Mesenchymal stem cell (in vitro differentiated cells and primary cell): ENCODE data around the gene FBRSL1.
A peak's percentile ranks its signal among the peaks of the same experiment; 100 is the strongest.

Experiments
- DNase-seq: peaks from one replicate; pipeline ENCODE4 v3.0.0-alpha.2; 2013
- H2AFZ ChIP-seq: one replicate; pipeline ENCODE4 v1.6.1; 2013; ENCODE audit warnings: low read depth, mild to moderate bottlenecking, control low read depth, inconsistent platforms, low read length, moderate library complexity
- H2AK5ac ChIP-seq: 2 replicates; pipeline ENCODE4 v1.6.1; 2013; ENCODE audit warnings: low read length, moderate library complexity, mild to moderate bottlenecking, inconsistent platforms; ENCODE audit not compliant: severe bottlenecking
- H2BK120ac ChIP-seq: one replicate; pipeline ENCODE4 v1.6.1; 2013; ENCODE audit warnings: low read depth, mild to moderate bottlenecking, inconsistent platforms, low read length, moderate library complexity
- H2BK12ac ChIP-seq, 2 experiments: one replicate each; pipeline ENCODE4 v1.6.1; 2013; ENCODE audit warnings: inconsistent platforms in 2 of 2, low read length in 2 of 2, mild to moderate bottlenecking in 2 of 2, moderate library complexity in 2 of 2, control low read depth in 1 of 2
- H2BK15ac ChIP-seq: one replicate; pipeline ENCODE4 v1.6.1; 2013; ENCODE audit warnings: mild to moderate bottlenecking, low read depth, inconsistent platforms; ENCODE audit not compliant: poor library complexity, severe bottlenecking
- H2BK5ac ChIP-seq: 2 replicates; pipeline ENCODE4 v1.6.1; 2013; ENCODE audit warnings: low read depth, mild to moderate bottlenecking, low read length, control low read depth, inconsistent platforms; ENCODE audit not compliant: poor library complexity, severe bottlenecking
- H3K14ac ChIP-seq, 2 experiments: one replicate each; pipeline ENCODE4 v1.6.1; 2013; ENCODE audit warnings: inconsistent platforms in 2 of 2, low read length in 2 of 2, control low read depth in 1 of 2, mild to moderate bottlenecking in 1 of 2, moderate library complexity in 1 of 2
- H3K18ac ChIP-seq, 2 experiments: one replicate each; pipeline ENCODE4 v1.6.1; 2013; ENCODE audit warnings: inconsistent platforms in 2 of 2, low read length in 2 of 2, control low read depth in 1 of 2, low read depth in 1 of 2, mild to moderate bottlenecking in 1 of 2
- H3K23ac ChIP-seq, 2 experiments: one replicate each; pipeline ENCODE4 v1.6.1; 2013; ENCODE audit warnings: inconsistent platforms in 2 of 2, low read length in 2 of 2, mild to moderate bottlenecking in 2 of 2, moderate library complexity in 2 of 2, control low read depth in 1 of 2
- H3K27ac ChIP-seq: 2 replicates; pipeline ENCODE4 v1.5.1; 2013; ENCODE audit warnings: mild to moderate bottlenecking, moderate library complexity, low read length, control low read depth, inconsistent platforms; ENCODE audit not compliant: poor library complexity, severe bottlenecking
- H3K27me3 ChIP-seq, 2 experiments: 2 replicates each; pipeline versions ENCODE4 v1.6.1 to v1.7.0; 2013; ENCODE audit warnings: low read length in 2 of 2, mild to moderate bottlenecking in 2 of 2, moderate library complexity in 2 of 2, control low read depth in 1 of 2, inconsistent platforms in 1 of 2; ENCODE audit not compliant: control insufficient read depth in 1 of 2, insufficient read depth in 1 of 2
- H3K36me3 ChIP-seq, 2 experiments: 2 replicates each; pipeline versions ENCODE4 v1.6.1 to v1.7.0; 2013; ENCODE audit warnings: low read length in 2 of 2, control low read depth in 1 of 2, inconsistent platforms in 1 of 2, low read depth in 1 of 2, mild to moderate bottlenecking in 1 of 2; ENCODE audit not compliant: insufficient read depth in 2 of 2, control insufficient read depth in 1 of 2
- H3K4ac ChIP-seq, 2 experiments: one replicate each; pipeline ENCODE4 v1.6.1; 2013; ENCODE audit warnings: inconsistent platforms in 2 of 2, low read length in 2 of 2, mild to moderate bottlenecking in 2 of 2, moderate library complexity in 2 of 2, control low read depth in 1 of 2, low read depth in 1 of 2
- H3K4me1 ChIP-seq: 2 replicates; pipeline ENCODE4 v1.6.1; 2013; ENCODE audit warnings: low read depth, low read length, control low read depth; ENCODE audit not compliant: control insufficient read depth, insufficient read depth
- H3K4me2 ChIP-seq: 2 replicates; pipeline ENCODE4 v1.6.1; 2013; ENCODE audit warnings: low read length, mild to moderate bottlenecking, inconsistent platforms; ENCODE audit not compliant: poor library complexity, severe bottlenecking
- H3K4me3 ChIP-seq, 2 experiments: 2 replicates each; pipeline versions ENCODE4 v1.5.1 to v1.7.0; 2013; ENCODE audit warnings: low read length in 2 of 2, mild to moderate bottlenecking in 2 of 2, control low read depth in 1 of 2, low read depth in 1 of 2; ENCODE audit not compliant: insufficient read depth in 1 of 2
- H3K79me1 ChIP-seq: replicated peaks from 2 replicates; pipeline ENCODE4 v1.6.1; 2013; ENCODE audit warnings: mild to moderate bottlenecking, control low read depth, low read length, inconsistent platforms; ENCODE audit not compliant: poor library complexity, severe bottlenecking
- H3K9ac ChIP-seq: 2 replicates; pipeline ENCODE4 v1.7.0; 2013; ENCODE audit warnings: mild to moderate bottlenecking, low read length, moderate library complexity
- H3K9me3 ChIP-seq: 2 replicates; pipeline ENCODE4 v1.7.0; 2013; ENCODE audit warnings: mild to moderate bottlenecking, low read length; ENCODE audit not compliant: control insufficient read depth
- H4K8ac ChIP-seq: one replicate; pipeline ENCODE4 v1.6.1; 2013; ENCODE audit warnings: inconsistent platforms, mild to moderate bottlenecking, low read length, moderate library complexity
- H4K91ac ChIP-seq: one replicate; pipeline ENCODE4 v1.6.1; 2013; ENCODE audit warnings: mild to moderate bottlenecking, low read length, inconsistent platforms
- WGBS: methylation state at CpG from one replicate; pipeline ENCODE4 v1.1.7; 2013; ENCODE audit warnings: mixed read lengths; 5-methylcytosine and 5-hydroxymethylcytosine counted together

Gene FBRSL1

GRCh38 chr12:132446633-132447326, 43.2 kb upstream of the FBRSL1 start:
- Histone ChIP-seq H3K27me3 (peaks cover 33 to 45% of the 10 kb centered on the region in 2 experiments), H2BK15ac (no peak overlapping the region), H2AK5ac (no peak overlapping the region), H3K27ac (no peak overlapping the region), H3K9ac (peak overlapping the region; percentile 87), H3K36me3 (no peaks in the 10 kb centered on the region), H3K79me1 (no peaks in the 10 kb centered on the region), H2BK5ac (no peak overlapping the region), H2AFZ (no peak overlapping the region), H3K9me3 (no peaks in the 10 kb centered on the region), H3K23ac (no peak overlapping the region), H3K14ac (no peak overlapping the region), H2BK120ac (no peak overlapping the region), H2BK12ac (no peak overlapping the region), H3K4me2 (no peak overlapping the region), H3K18ac (no peak overlapping the region), H3K4ac (no peak overlapping the region), H3K4me1 (no peaks in the 10 kb centered on the region), H4K91ac (no peak overlapping the region), H4K8ac (no peak overlapping the region), H3K4me3 (peak overlapping the region in 1 of 2 experiments; percentile 73)
- 89% methylated on average over 13 of the region's 13 CpGs for WGBS
- no peak for DNase-seq

DNA sequence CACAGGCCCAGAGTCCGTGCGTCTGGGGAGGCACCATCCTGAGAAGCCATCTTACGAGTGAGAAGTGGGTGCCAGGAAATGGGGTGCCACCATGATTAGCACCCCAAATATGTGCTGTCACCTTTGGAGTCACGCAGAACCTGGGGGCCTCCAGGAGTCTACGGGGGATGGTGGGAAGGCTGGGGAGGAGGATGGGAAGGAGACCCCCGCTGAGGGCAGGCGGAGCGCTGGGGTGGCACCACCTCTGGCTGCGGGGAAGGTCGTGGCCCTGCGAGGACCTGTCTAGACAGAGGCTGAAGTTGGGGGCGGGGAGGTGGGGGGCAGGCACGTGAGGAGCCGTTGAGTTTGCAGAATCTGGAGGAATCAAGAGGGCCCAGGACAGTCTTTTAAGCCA, 42.6 kb upstream of the FBRSL1 start:
- Histone ChIP-seq H3K4me1 (no peaks in the 10 kb centered on the region), H3K27ac (no peak overlapping the region), H2BK12ac (no peak overlapping the region), H2BK15ac (no peak overlapping the region), H2AFZ (no peak overlapping the region), H3K14ac (no peak overlapping the region), H3K9ac (no peak overlapping the region), H2AK5ac (no peak overlapping the region), H3K23ac (no peak overlapping the region), H4K91ac (no peak overlapping the region), H3K18ac (no peak overlapping the region), H3K27me3 (peaks cover 32 to 50% of the 10 kb centered on the region in 2 experiments), H4K8ac (no peak overlapping the region), H2BK5ac (no peak overlapping the region), H3K36me3 (no peaks in the 10 kb centered on the region), H3K4me3 (no peak overlapping the region), H3K9me3 (no peaks in the 10 kb centered on the region), H3K4me2 (no peak overlapping the region), H2BK120ac (no peak overlapping the region), H3K79me1 (no peaks in the 10 kb centered on the region), H3K4ac (no peak overlapping the region)
- WGBS = 80% methylated on average over 14 of the region's 14 CpGs
- DNase-seq = no peak

- Histone ChIP-seq H2BK120ac (no peak overlapping the region), H3K23ac (no peak overlapping the region), H4K8ac (no peak overlapping the region), H3K4ac (no peak overlapping the region), H3K4me1 (no peaks in the 10 kb centered on the region), H3K4me3 (no peak overlapping the region), H3K79me1 (no peaks in the 10 kb centered on the region), H2BK12ac (no peak overlapping the region), H3K9me3 (no peaks in the 10 kb centered on the region), H2AFZ (no peak overlapping the region), H3K9ac (no peak overlapping the region), H3K36me3 (no peaks in the 10 kb centered on the region), H3K27ac (no peak overlapping the region), H2BK5ac (no peak overlapping the region), H3K4me2 (no peak overlapping the region), H2AK5ac (no peak overlapping the region), H3K27me3 (peaks cover 31 to 56% of the 10 kb centered on the region in 2 experiments), H3K14ac (no peak overlapping the region), H3K18ac (no peak overlapping the region), H2BK15ac (no peak overlapping the region), H4K91ac (no peak overlapping the region)
- 70% methylated on average over 23 of the region's 23 CpGs for WGBS
- DNase-seq = no peak
Observed at GRCh38 chr12:132447731-132448462, 42.1 kb upstream of the FBRSL1 start.

DNA sequence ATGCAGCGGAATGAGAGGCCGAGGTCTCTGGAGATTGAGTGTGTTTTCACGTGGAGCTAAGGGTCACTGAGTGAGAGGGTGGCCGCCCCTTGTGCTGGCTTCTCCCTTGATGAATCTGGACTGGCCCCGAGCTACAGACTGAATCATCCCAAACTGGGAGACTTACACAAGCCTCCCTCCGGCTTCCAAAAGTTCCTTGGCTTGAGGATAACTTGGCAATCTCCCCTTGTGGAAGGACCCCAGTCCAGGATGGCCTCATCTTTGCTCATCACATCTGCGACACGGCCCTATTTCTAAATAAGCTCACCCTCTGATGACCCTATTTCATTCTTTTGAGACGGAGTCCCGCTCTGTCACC, 41.5 kb upstream of the FBRSL1 start:
- no peak overlapping the region for H3K9ac ChIP-seq
- no peak overlapping the region for H4K8ac ChIP-seq
- H3K14ac ChIP-seq = no peak overlapping the region
- H3K23ac ChIP-seq = no peak overlapping the region
- DNase-seq = no peak
- 85% methylated on average over 10 of the region's 10 CpGs for WGBS
- H4K91ac ChIP-seq = no peak overlapping the region
- H3K4me1 ChIP-seq = no peaks in the 10 kb centered on the region
- H3K18ac ChIP-seq = no peak overlapping the region
- no peak overlapping the region for H3K4ac ChIP-seq
- no peak overlapping the region for H3K4me2 ChIP-seq
- no peak overlapping the region for H2AFZ ChIP-seq
- no peak overlapping the region for H2BK120ac ChIP-seq
- no peak overlapping the region for H3K27ac ChIP-seq
- no peak overlapping the region for H2BK15ac ChIP-seq
- H3K36me3 ChIP-seq = no peaks in the 10 kb centered on the region
- no peaks in the 10 kb centered on the region for H3K9me3 ChIP-seq
- H2AK5ac ChIP-seq = no peak overlapping the region
- peaks cover 31 to 58% of the 10 kb centered on the region in 2 experiments for H3K27me3 ChIP-seq
- H3K79me1 ChIP-seq = no peaks in the 10 kb centered on the region
- H3K4me3 ChIP-seq = no peak overlapping the region
- no peak overlapping the region for H2BK12ac ChIP-seq
- H2BK5ac ChIP-seq = no peak overlapping the region
